Measurements from ENCODE around the gene HOXA9.
A peak's percentile ranks its signal among the peaks of the same experiment; 100 is the strongest.

Gene HOXA9

GRCh38 chr7:27199849-27200760 lies 34.8 kb upstream of the HOXA9 start, which contains the start of gene HOXA13:
Gene HOXA13, minus strand, starts transcription at chr7:27200091. Its CDS starts 14 bp downstream, at chr7:27200077.
- H3K9me3 ChIP-seq (ENCODE audit: control insufficient read depth, low read length), result no peaks in the 10 kb centered on the region
- DNase-seq, result peak; percentile 8
- no peak within 1 kb of the TSS for H2BK5ac ChIP-seq (ENCODE audit: low read depth, low read length, poor library complexity, severe bottlenecking)
- H3K4ac ChIP-seq (ENCODE audit: low read depth in 1 of 2, low read length in 2 of 2), result no peak within 1 kb of the TSS
- no peak within 1 kb of the TSS for H4K91ac ChIP-seq (ENCODE audit: low read length)
- no peak within 1 kb of the TSS for H2AK5ac ChIP-seq (ENCODE audit: low read length, severe bottlenecking)
- H3K23ac ChIP-seq (ENCODE audit: low read length in 2 of 2), result no peak within 1 kb of the TSS
- no peak within 1 kb of the TSS for H3K9ac ChIP-seq (ENCODE audit: low read length)
- H3K4me3 ChIP-seq (ENCODE audit: insufficient read depth in 1 of 2, low read depth in 1 of 2, low read length in 2 of 2), result peak within 1 kb of the TSS; percentile 47 to 75
- H3K4me1 ChIP-seq (ENCODE audit: control insufficient read depth, insufficient read depth, low read depth, low read length), result peaks cover 28% of the 10 kb centered on the region
- no peak within 1 kb of the TSS for H3K14ac ChIP-seq (ENCODE audit: low read length in 2 of 2)
- no peak within 1 kb of the TSS for H4K8ac ChIP-seq (ENCODE audit: low read length)
- H3K27ac ChIP-seq (ENCODE audit: low read length, poor library complexity, severe bottlenecking), result no peak within 1 kb of the TSS
- H3K4me2 ChIP-seq (ENCODE audit: low read length, poor library complexity, severe bottlenecking), result peak within 1 kb of the TSS; percentile 68
- H2AFZ ChIP-seq (ENCODE audit: low read depth, low read length), result peak within 1 kb of the TSS; percentile 52
- under 1% methylated on average over 59 of the region's 99 CpGs for WGBS
- no peaks in the 10 kb centered on the region for H3K36me3 ChIP-seq (ENCODE audit: control insufficient read depth in 1 of 2, insufficient read depth in 2 of 2, low read depth in 1 of 2, low read length in 2 of 2)
- H2BK12ac ChIP-seq (ENCODE audit: low read length in 2 of 2), result no peak within 1 kb of the TSS
- no peaks in the 10 kb centered on the region for H3K79me1 ChIP-seq (replicated peaks; ENCODE audit: low read length, poor library complexity, severe bottlenecking)
- H3K27me3 ChIP-seq (ENCODE audit: control insufficient read depth in 1 of 2, insufficient read depth in 1 of 2, low read length in 2 of 2), result peaks cover 79 to 89% of the 10 kb centered on the region in 2 experiments
- H3K18ac ChIP-seq (ENCODE audit: low read depth in 1 of 2, low read length in 2 of 2), result no peak within 1 kb of the TSS
- H2BK15ac ChIP-seq (ENCODE audit: low read depth, poor library complexity, severe bottlenecking), result no peak within 1 kb of the TSS
- no peak within 1 kb of the TSS for H2BK120ac ChIP-seq (ENCODE audit: low read depth, low read length)

GRCh38 chr7:27198871-27199801 lies 33.8 kb upstream of the HOXA9 start:
- H3K14ac ChIP-seq (ENCODE audit: low read length in 2 of 2), result no peak overlapping the region
- H3K36me3 ChIP-seq (ENCODE audit: control insufficient read depth in 1 of 2, insufficient read depth in 2 of 2, low read depth in 1 of 2, low read length in 2 of 2), result no peaks in the 10 kb centered on the region
- no peak overlapping the region for H2BK15ac ChIP-seq (ENCODE audit: low read depth, poor library complexity, severe bottlenecking)
- H2AFZ ChIP-seq (ENCODE audit: low read depth, low read length), result peak overlapping the region; percentile 52
- H2AK5ac ChIP-seq (ENCODE audit: low read length, severe bottlenecking), result no peak overlapping the region
- no peak overlapping the region for H2BK120ac ChIP-seq (ENCODE audit: low read depth, low read length)
- no peak overlapping the region for H4K8ac ChIP-seq (ENCODE audit: low read length)
- no peak overlapping the region for H3K4ac ChIP-seq (ENCODE audit: low read depth in 1 of 2, low read length in 2 of 2)
- H2BK12ac ChIP-seq (ENCODE audit: low read length in 2 of 2), result no peak overlapping the region
- H3K18ac ChIP-seq (ENCODE audit: low read depth in 1 of 2, low read length in 2 of 2), result no peak overlapping the region
- H3K79me1 ChIP-seq (replicated peaks; ENCODE audit: low read length, poor library complexity, severe bottlenecking), result no peaks in the 10 kb centered on the region
- H3K4me1 ChIP-seq (ENCODE audit: control insufficient read depth, insufficient read depth, low read depth, low read length), result peaks cover 23% of the 10 kb centered on the region
- H3K9ac ChIP-seq (ENCODE audit: low read length), result no peak overlapping the region
- peak overlapping the region; percentile 47 to 62 for H3K4me3 ChIP-seq (ENCODE audit: insufficient read depth in 1 of 2, low read depth in 1 of 2, low read length in 2 of 2)
- 3% methylated on average over 46 of the region's 93 CpGs for WGBS
- no peaks in the 10 kb centered on the region for H3K9me3 ChIP-seq (ENCODE audit: control insufficient read depth, low read length)
- no peak overlapping the region for H3K27ac ChIP-seq (ENCODE audit: low read length, poor library complexity, severe bottlenecking)
- DNase-seq, result peak; percentile 22
- peak overlapping the region; percentile 68 for H3K4me2 ChIP-seq (ENCODE audit: low read length, poor library complexity, severe bottlenecking)
- peaks cover 77 to 87% of the 10 kb centered on the region in 2 experiments for H3K27me3 ChIP-seq (ENCODE audit: control insufficient read depth in 1 of 2, insufficient read depth in 1 of 2, low read length in 2 of 2)
- H4K91ac ChIP-seq (ENCODE audit: low read length), result no peak overlapping the region
- no peak overlapping the region for H2BK5ac ChIP-seq (ENCODE audit: low read depth, low read length, poor library complexity, severe bottlenecking)
- no peak overlapping the region for H3K23ac ChIP-seq (ENCODE audit: low read length in 2 of 2)

- Histone ChIP-seq H3K4me1 (ENCODE audit: control insufficient read depth, insufficient read depth, low read depth, low read length) (peaks cover 25% of the 10 kb centered on the region), H3K4ac (ENCODE audit: low read depth in 1 of 2, low read length in 2 of 2) (no peak overlapping the region), H2BK120ac (ENCODE audit: low read depth, low read length) (no peak overlapping the region), H2BK12ac (ENCODE audit: low read length in 2 of 2) (no peak overlapping the region), H3K9ac (ENCODE audit: low read length) (no peak overlapping the region), H3K9me3 (ENCODE audit: control insufficient read depth, low read length) (no peaks in the 10 kb centered on the region), H2BK15ac (ENCODE audit: low read depth, poor library complexity, severe bottlenecking) (no peak overlapping the region), H3K27ac (ENCODE audit: low read length, poor library complexity, severe bottlenecking) (no peak overlapping the region), H3K4me2 (ENCODE audit: low read length, poor library complexity, severe bottlenecking) (no peak overlapping the region), H3K27me3 (ENCODE audit: control insufficient read depth in 1 of 2, insufficient read depth in 1 of 2, low read length in 2 of 2) (peaks cover 75 to 85% of the 10 kb centered on the region in 2 experiments), H3K36me3 (ENCODE audit: control insufficient read depth in 1 of 2, insufficient read depth in 2 of 2, low read depth in 1 of 2, low read length in 2 of 2) (no peaks in the 10 kb centered on the region), H3K14ac (ENCODE audit: low read length in 2 of 2) (no peak overlapping the region), H3K18ac (ENCODE audit: low read depth in 1 of 2, low read length in 2 of 2) (no peak overlapping the region), H3K23ac (ENCODE audit: low read length in 2 of 2) (no peak overlapping the region), H3K4me3 (ENCODE audit: insufficient read depth in 1 of 2, low read depth in 1 of 2, low read length in 2 of 2) (no peak overlapping the region), H2AFZ (ENCODE audit: low read depth, low read length) (no peak overlapping the region), H2BK5ac (ENCODE audit: low read depth, low read length, poor library complexity, severe bottlenecking) (no peak overlapping the region), H3K79me1 (replicated peaks; ENCODE audit: low read length, poor library complexity, severe bottlenecking) (no peaks in the 10 kb centered on the region), H4K91ac (ENCODE audit: low read length) (no peak overlapping the region), H4K8ac (ENCODE audit: low read length) (no peak overlapping the region), H2AK5ac (ENCODE audit: low read length, severe bottlenecking) (no peak overlapping the region)
- no peak for DNase-seq
- 22% methylated on average over 27 of the region's 29 CpGs for WGBS
These were observed 33.0 kb upstream of the HOXA9 start for GRCh38 chr7:27198138-27198841.
